Measurements from ENCODE around the gene PRPF40B. TPM values are rescaled to one million over a fixed set of nuclear protein-coding genes. Genes with fewer than 3 reads are reported as not detected.

The PRPF40B gene
- total and polyA plus RNA-seq, 2 of the 13 experiments (the other 11 are each of a cell fraction or from before 2014, with no cell fraction given), result 5.0 to 7.8 TPM

GRCh38 chr12:49623142-49623904 is at the start of gene PRPF40B (continued):
- TF ChIP-seq ZFP91 (CRISPR knock-in tag; IDR thresholded peaks at IDR 0.05; ENCODE audit: borderline replicate concordance) (peak; percentile 56), ZNF572 (CRISPR knock-in tag; IDR thresholded peaks at IDR 0.05) (no peak), AGO2 (optimal IDR thresholded peaks at IDR 0.05; ENCODE audit: low read depth, low read length) (no peak), XBP1 (CRISPR knock-in tag; IDR thresholded peaks at IDR 0.05) (no peak), ASH2L (IDR thresholded peaks at IDR 0.05; ENCODE audit: insufficient read length, low read depth, low read length) (peak; percentile 40), PLSCR1 (CRISPR knock-in tag; IDR thresholded peaks at IDR 0.05; ENCODE audit: borderline replicate concordance) (no peak), BRD4 (CRISPR knock-in tag; IDR thresholded peaks at IDR 0.05) (no peak), CHCHD3 (CRISPR knock-in tag; IDR thresholded peaks at IDR 0.05) (no peak), HIC2 (CRISPR knock-in tag; IDR thresholded peaks at IDR 0.05; ENCODE audit: low read depth) (no peak), ZNF224 (CRISPR knock-in tag; IDR thresholded peaks at IDR 0.05) (no peak), FOXA1 (IDR thresholded peaks at IDR 0.05) (no peak), FOXA1 (CRISPR knock-in tag; IDR thresholded peaks at IDR 0.05) (no peak), SP140L (CRISPR knock-in tag; IDR thresholded peaks at IDR 0.05; ENCODE audit: borderline replicate concordance) (no peak), FOXO1 (CRISPR knock-in tag; IDR thresholded peaks at IDR 0.05) (no peak), ZBTB4 (CRISPR knock-in tag; IDR thresholded peaks at IDR 0.05; ENCODE audit: borderline replicate concordance) (no peak), ZNF770 (CRISPR knock-in tag; IDR thresholded peaks at IDR 0.05) (no peak), ZFP1 (CRISPR knock-in tag; IDR thresholded peaks at IDR 0.05) (no peak), ZNF275 (CRISPR knock-in tag; IDR thresholded peaks at IDR 0.05; ENCODE audit: borderline replicate concordance) (no peak)

Data from HepG2 (cell line).